ENCODE results near the gene BMP8A. TPM values are rescaled to one million over a fixed set of nuclear protein-coding genes. Genes with fewer than 3 reads are reported as not detected.
"Not testable (repeated sequence)": the region's sequence is repeated elsewhere in the genome, so short reads cannot be mapped to it uniquely, and the experiment has no call there.

Gene BMP8A
- polyA plus RNA-seq, 1 experiment, result 0.05 TPM

DNA sequence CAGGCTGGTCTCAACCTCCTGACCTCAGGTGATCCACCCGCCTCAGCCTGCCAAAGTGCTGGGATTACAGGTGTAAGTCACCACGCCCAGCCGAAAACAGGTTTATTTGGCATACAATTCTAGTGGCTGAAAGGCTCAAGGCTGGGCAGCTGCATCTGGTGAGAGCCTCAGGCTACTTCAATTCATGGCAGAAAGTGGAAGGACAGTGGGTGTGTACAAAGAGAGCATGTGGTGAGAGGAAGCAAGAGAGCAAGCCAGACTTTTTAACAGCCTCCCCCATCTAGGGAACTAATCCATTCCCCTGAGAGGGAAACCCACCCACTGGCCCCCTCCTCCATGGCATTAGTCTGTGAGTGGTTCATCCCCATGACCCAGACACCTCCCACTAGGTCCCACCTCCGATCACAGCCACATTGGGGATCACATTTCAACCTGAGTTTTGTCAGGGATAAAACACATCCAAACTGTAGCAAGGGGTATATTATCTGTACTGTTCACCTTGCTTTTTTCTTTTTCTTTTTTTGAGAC is 9.5 kb downstream of the BMP8A start:
- no peak for DNase-seq (ENCODE audit: low read depth)
- TF ChIP-seq, protein P1, sequence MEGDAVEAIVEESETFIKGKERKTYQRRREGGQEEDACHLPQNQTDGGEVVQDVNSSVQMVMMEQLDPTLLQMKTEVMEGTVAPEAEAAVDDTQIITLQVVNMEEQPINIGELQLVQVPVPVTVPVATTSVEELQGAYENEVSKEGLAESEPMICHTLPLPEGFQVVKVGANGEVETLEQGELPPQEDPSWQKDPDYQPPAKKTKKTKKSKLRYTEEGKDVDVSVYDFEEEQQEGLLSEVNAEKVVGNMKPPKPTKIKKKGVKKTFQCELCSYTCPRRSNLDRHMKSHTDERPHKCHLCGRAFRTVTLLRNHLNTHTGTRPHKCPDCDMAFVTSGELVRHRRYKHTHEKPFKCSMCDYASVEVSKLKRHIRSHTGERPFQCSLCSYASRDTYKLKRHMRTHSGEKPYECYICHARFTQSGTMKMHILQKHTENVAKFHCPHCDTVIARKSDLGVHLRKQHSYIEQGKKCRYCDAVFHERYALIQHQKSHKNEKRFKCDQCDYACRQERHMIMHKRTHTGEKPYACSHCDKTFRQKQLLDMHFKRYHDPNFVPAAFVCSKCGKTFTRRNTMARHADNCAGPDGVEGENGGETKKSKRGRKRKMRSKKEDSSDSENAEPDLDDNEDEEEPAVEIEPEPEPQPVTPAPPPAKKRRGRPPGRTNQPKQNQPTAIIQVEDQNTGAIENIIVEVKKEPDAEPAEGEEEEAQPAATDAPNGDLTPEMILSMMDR (IDR thresholded peaks at IDR 0.05; ENCODE audit: insufficient read depth, low read depth, low read length), result no peak
- ChIA-PET CTCF (interaction anchor here (0.8 kb wide), 1 partner anchor 12 kb away, joined by 3 read pairs; no protein-coding TSS in a partner anchor), POLR2A (interaction anchor here (0.6 kb wide), 1 partner anchor 95 kb away, joined by 4 read pairs; no protein-coding TSS in a partner anchor)
- Histone ChIP-seq H3K27me3 (ENCODE audit: control insufficient read depth, insufficient read depth, low read length) (no peaks in the 10 kb centered on the region), H3K4me3 (ENCODE audit: low read depth, low read length) (no peak overlapping the region), H3K36me3 (ENCODE audit: control insufficient read depth, insufficient read depth, low read length) (no peaks in the 10 kb centered on the region)

DNA sequence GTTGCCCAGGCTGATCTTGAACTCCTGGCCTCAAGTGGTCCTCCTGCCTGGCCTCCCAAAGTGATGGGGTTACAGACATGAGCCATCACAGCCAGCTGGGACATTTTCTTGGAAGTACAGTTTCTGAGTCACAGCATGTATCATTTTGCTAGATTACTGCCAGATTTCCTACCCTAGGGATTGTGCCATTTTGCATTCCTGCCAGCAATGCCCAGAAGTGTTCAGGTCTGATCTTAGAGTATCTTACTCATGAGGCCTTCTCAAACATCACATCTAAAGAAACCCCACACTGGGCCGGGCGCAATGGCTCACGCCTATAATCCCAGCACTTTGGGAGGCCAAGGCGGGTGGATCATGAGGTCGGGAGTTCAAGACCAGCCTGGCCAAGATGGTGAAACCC is 10.2 kb downstream of the BMP8A start:
- no peak for DNase-seq (ENCODE audit: low read depth)
- TF ChIP-seq, protein P1 (IDR thresholded peaks at IDR 0.05; ENCODE audit: insufficient read depth, low read depth, low read length), result no peak
- H3K4me3 ChIP-seq (ENCODE audit: low read depth, low read length), result no peak overlapping the region
- H3K36me3 ChIP-seq (ENCODE audit: control insufficient read depth, insufficient read depth, low read length), result no peaks in the 10 kb centered on the region
- no peaks in the 10 kb centered on the region for H3K27me3 ChIP-seq (ENCODE audit: control insufficient read depth, insufficient read depth, low read length)
- CTCF ChIA-PET, result interaction anchor here (0.6 to 0.8 kb wide), 2 partner anchors 10 to 13 kb away, joined by 3 read pairs; partner anchors contain the start of gene BMP8A
- POLR2A ChIA-PET, result no interaction called here

DNA sequence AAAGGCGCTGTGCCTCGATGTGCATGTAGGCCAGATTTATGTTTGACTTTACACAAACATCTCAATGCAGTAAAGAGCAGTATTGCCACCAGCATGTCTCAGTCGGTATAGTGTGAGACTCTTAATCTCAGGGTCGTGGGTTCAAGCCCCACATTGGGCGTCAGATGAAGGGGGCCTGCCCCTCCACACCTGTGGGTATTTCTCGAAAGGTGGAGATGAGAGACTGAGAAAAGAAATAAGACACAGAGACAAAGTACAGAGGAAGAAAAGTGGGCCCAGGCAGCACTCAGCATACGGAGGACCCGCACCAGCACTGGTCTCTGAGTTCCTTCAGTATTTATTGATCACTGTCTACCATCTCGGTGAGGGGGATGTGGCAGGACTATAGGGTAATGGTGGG is 13.0 kb downstream of the BMP8A start:
- H3K4me3 ChIP-seq (ENCODE audit: low read depth, low read length); DNase-seq (ENCODE audit: low read depth); H3K27me3 ChIP-seq (ENCODE audit: control insufficient read depth, insufficient read depth, low read length); H3K36me3 ChIP-seq (ENCODE audit: control insufficient read depth, insufficient read depth, low read length); POLR2A ChIA-PET; CTCF ChIA-PET: not testable (repeated sequence)

DNA sequence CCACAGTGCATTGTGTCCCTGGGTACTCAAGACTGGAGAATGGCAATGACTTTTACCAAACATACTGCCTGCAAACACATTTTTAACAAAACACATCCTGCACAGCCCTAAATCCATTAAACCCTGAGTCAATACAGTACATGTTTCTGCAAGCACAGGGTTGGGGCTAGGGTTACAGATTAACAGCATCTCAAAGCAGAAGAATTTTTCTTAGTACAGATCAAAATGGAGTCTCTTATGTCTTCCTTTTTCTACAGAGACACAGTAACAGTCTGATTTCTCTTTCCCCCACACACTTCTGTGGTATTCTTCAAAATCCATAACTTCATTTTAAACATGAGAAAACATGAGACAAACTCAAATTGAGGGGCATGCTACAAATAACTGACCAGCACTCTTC is 13.9 kb downstream of the BMP8A start:
- POLR2A ChIA-PET, result no interaction called here
- TF ChIP-seq, protein P1 (IDR thresholded peaks at IDR 0.05; ENCODE audit: insufficient read depth, low read depth, low read length), result no peak
- CTCF ChIA-PET, result no interaction called here

DNA sequence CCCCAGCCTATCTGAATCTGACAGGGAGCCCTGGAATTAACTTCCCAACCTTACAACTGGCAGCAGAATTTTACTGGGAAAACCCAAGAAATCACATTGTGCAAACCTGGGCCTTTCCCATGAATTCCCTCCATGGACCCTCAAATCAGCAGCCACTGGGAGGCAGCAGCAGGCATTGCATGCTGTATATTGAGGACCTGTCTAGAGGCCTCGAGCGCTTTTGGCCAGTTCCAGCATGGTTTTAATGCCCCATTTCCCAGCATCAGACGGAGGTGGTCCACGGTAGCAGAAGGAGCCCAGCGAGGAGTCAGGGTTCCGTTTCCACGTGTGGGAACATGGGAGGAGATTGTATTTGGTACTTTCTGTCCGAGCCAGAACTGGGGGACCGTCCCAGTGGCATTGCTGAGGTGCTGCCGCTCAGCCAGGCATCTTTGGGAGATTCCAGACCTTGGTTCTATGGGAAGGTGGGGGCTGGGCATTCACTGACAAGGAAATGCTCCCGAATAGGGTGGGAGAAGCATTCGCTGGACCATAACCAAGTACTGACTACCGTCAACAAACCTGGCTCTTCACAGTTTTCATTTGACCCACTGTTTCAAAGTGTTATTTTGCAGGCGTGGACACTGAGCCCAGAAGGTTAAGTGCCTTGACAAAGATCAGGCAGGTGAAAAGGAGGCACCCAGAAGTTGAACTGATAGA is 15.9 kb downstream of the BMP8A start:
- POLR2A ChIA-PET, result interaction anchor here (0.6 kb wide), 1 partner anchor 67 kb away, joined by 12 read pairs; no protein-coding TSS in a partner anchor
- Histone ChIP-seq H3K4me3 (ENCODE audit: low read depth, low read length) (no peak overlapping the region), H3K27me3 (ENCODE audit: control insufficient read depth, insufficient read depth, low read length) (no peaks in the 10 kb centered on the region), H3K36me3 (ENCODE audit: control insufficient read depth, insufficient read depth, low read length) (no peaks in the 10 kb centered on the region)
- TF ChIP-seq, protein P1 (IDR thresholded peaks at IDR 0.05; ENCODE audit: insufficient read depth, low read depth, low read length), result peak; percentile 33; the same call in 1 of the 2 replicates
- CTCF ChIA-PET, result no interaction called here
- DNase-seq (ENCODE audit: low read depth), result no peak

More for the DNA sequence above, 13.9 kb downstream of the BMP8A start:
- DNase-seq (ENCODE audit: low read depth), result no peak
- H3K4me3 ChIP-seq (ENCODE audit: low read depth, low read length), result no peak overlapping the region
- H3K27me3 ChIP-seq (ENCODE audit: control insufficient read depth, insufficient read depth, low read length), result no peaks in the 10 kb centered on the region
- no peaks in the 10 kb centered on the region for H3K36me3 ChIP-seq (ENCODE audit: control insufficient read depth, insufficient read depth, low read length)
